HEK293 (cell line): ENCODE data around the gene RIMS4.

Experiments
- CTCF ChIA-PET: fragments of 350-600 bp; formaldehyde crosslinking; extraction: SDS; loops from one replicate; lab custom pipeline; 2021; ENCODE audit warnings: antibody characterized with exemption; lab: Yijun Ruan, JAX
- POLR2A ChIA-PET: fragments of 300-600 bp; formaldehyde crosslinking; extraction: SDS; loops from one replicate; lab custom pipeline; 2020; ENCODE audit warnings: antibody characterized with exemption, inconsistent platforms; lab: Yijun Ruan, JAX
- H3K27ac ChIP-seq: fragments of 200-500 bp; sonication (Bioruptor generic); 2 replicates; pipeline ENCODE4 v1.5.1; 2014; ENCODE audit warnings: low read depth, low read length, control low read depth, inconsistent platforms; ENCODE audit errors: extremely low read depth
- H3K36me3 ChIP-seq, 2 experiments: fragments of 200-500 bp in 1 of 2; sonication (Bioruptor generic) in 1 of 2; 1 replicate in 1 of 2; 2 replicates in 1 of 2; pipeline ENCODE4 v1.5.1; 2014 to 2017; ENCODE audit warnings: inconsistent platforms in 2 of 2, low read length in 2 of 2; ENCODE audit not compliant: control insufficient read depth in 2 of 2, insufficient read depth in 1 of 2
- H3K4me1 ChIP-seq: fragments of 200-500 bp; sonication (Bioruptor generic); 2 replicates; pipeline ENCODE4 v1.5.1; 2014; ENCODE audit warnings: mild to moderate bottlenecking, low read length, inconsistent platforms; ENCODE audit not compliant: control insufficient read depth, insufficient read depth
- H3K4me3 ChIP-seq: 2 replicates; pipeline ENCODE4 v1.5.1; 2011; ENCODE audit warnings: low read depth, mild to moderate bottlenecking, control low read depth, low read length, moderate library complexity
- H3K9me3 ChIP-seq: fragments of 200-500 bp; sonication (Bioruptor generic); 2 replicates; pipeline ENCODE4 v1.5.1; 2014; ENCODE audit warnings: low read depth, low read length, inconsistent platforms; ENCODE audit not compliant: control insufficient read depth, insufficient read depth
- FEZF1 ChIP-seq: fragments of 450-650 bp; formaldehyde crosslinking; IDR thresholded peaks from 2 replicates; pipeline ENCODE4 v1.5.1; 2016; ENCODE audit warnings: missing biosample characterization, missing genetic modification characterization
- GLIS2 ChIP-seq: fragments of 450-650 bp; formaldehyde crosslinking; IDR thresholded peaks from 2 replicates; pipeline ENCODE4 v1.5.1; 2016; ENCODE audit warnings: missing biosample characterization, missing genetic modification characterization
- HOXD13 ChIP-seq: sonication (generic); formaldehyde crosslinking; IDR thresholded peaks from 2 replicates; pipeline ENCODE4 v1.8.0; 2022; ENCODE audit warnings: missing genetic modification reagents, borderline replicate concordance
- OVOL3 ChIP-seq: fragments of 450-650 bp; formaldehyde crosslinking; IDR thresholded peaks from 2 replicates; pipeline ENCODE4 v1.5.1; 2016; ENCODE audit warnings: missing biosample characterization, missing genetic modification characterization
- SP2 ChIP-seq: fragments of 450-650 bp; formaldehyde crosslinking; IDR thresholded peaks from 2 replicates; pipeline ENCODE4 v1.5.1; 2016; ENCODE audit warnings: missing biosample characterization, missing genetic modification characterization
- SP3 ChIP-seq: fragments of 450-650 bp; formaldehyde crosslinking; IDR thresholded peaks from 2 replicates; pipeline ENCODE4 v1.5.1; 2016; ENCODE audit warnings: missing biosample characterization, missing genetic modification characterization
- ZBTB8A ChIP-seq: fragments of 450-650 bp; formaldehyde crosslinking; IDR thresholded peaks from 2 replicates; pipeline ENCODE4 v1.5.1; 2016; ENCODE audit warnings: missing biosample characterization, missing genetic modification characterization
- ZEB2 ChIP-seq: fragments of 450-650 bp; formaldehyde crosslinking; IDR thresholded peaks from 2 replicates; pipeline ENCODE4 v1.5.1; 2016; ENCODE audit warnings: missing biosample characterization, missing genetic modification characterization
- ZNF114 ChIP-seq: fragments of 450-650 bp; formaldehyde crosslinking; IDR thresholded peaks from 2 replicates; pipeline ENCODE4 v1.5.0; 2017; ENCODE audit warnings: missing biosample characterization, missing genetic modification characterization
- ZNF146 ChIP-seq: fragments of 450-650 bp; formaldehyde crosslinking; IDR thresholded peaks from 2 replicates; pipeline ENCODE4 v1.5.1; 2016; ENCODE audit warnings: missing biosample characterization, missing genetic modification characterization
- ZNF223 ChIP-seq: fragments of 450-650 bp; formaldehyde crosslinking; IDR thresholded peaks from 2 replicates; pipeline ENCODE4 v1.5.1; 2016; ENCODE audit warnings: missing biosample characterization, missing genetic modification characterization
- ZNF311 ChIP-seq: fragments of 450-650 bp; formaldehyde crosslinking; IDR thresholded peaks from 2 replicates; pipeline ENCODE4 v1.5.1; 2017; ENCODE audit warnings: missing biosample characterization, missing genetic modification characterization, borderline replicate concordance
- ZNF341 ChIP-seq: fragments of 450-650 bp; formaldehyde crosslinking; IDR thresholded peaks from 2 replicates; pipeline ENCODE4; 2016; ENCODE audit warnings: low read depth, missing biosample characterization, missing genetic modification characterization
- ZNF501 ChIP-seq: fragments of 450-650 bp; formaldehyde crosslinking; IDR thresholded peaks from 2 replicates; pipeline ENCODE4 v1.5.1; 2016; ENCODE audit warnings: missing biosample characterization, missing genetic modification characterization
- ZNF544 ChIP-seq: fragments of 450-650 bp; formaldehyde crosslinking; IDR thresholded peaks from 2 replicates; pipeline ENCODE4 v1.5.0; 2017; ENCODE audit warnings: missing biosample characterization, missing genetic modification characterization
- ZNF561 ChIP-seq: fragments of 450-650 bp; IDR thresholded peaks from 2 replicates; pipeline ENCODE4 v1.5.1; 2018; ENCODE audit warnings: missing biosample characterization, missing genetic modification characterization, borderline replicate concordance
- ZNF600 ChIP-seq: fragments of 450-650 bp; formaldehyde crosslinking; IDR thresholded peaks from 2 replicates; pipeline ENCODE4 v1.5.1; 2016; ENCODE audit warnings: missing biosample characterization, missing genetic modification characterization
- ZNF629 ChIP-seq: fragments of 450-650 bp; formaldehyde crosslinking; IDR thresholded peaks from 2 replicates; pipeline ENCODE4 v1.5.1; 2017; ENCODE audit warnings: missing biosample characterization, missing genetic modification characterization
- ZNF654 ChIP-seq: fragments of 450-650 bp; formaldehyde crosslinking; IDR thresholded peaks from 2 replicates; pipeline ENCODE4 v1.5.1; 2016; ENCODE audit warnings: low read depth, missing biosample characterization, missing genetic modification characterization
- ZNF660 ChIP-seq: fragments of 450-650 bp; IDR thresholded peaks from 2 replicates; pipeline ENCODE4 v1.5.1; 2018; ENCODE audit warnings: missing biosample characterization, mild to moderate bottlenecking, missing genetic modification characterization
- ZNF664 ChIP-seq: fragments of 450-650 bp; formaldehyde crosslinking; IDR thresholded peaks from 2 replicates; pipeline ENCODE4 v1.5.1; 2016; ENCODE audit warnings: missing biosample characterization, missing genetic modification characterization
- ZNF76 ChIP-seq: fragments of 450-650 bp; formaldehyde crosslinking; IDR thresholded peaks from 2 replicates; pipeline ENCODE4; 2016; ENCODE audit warnings: low read depth, missing biosample characterization, missing genetic modification characterization, borderline replicate concordance
- ZNF776 ChIP-seq: fragments of 450-650 bp; formaldehyde crosslinking; IDR thresholded peaks from 2 replicates; pipeline ENCODE4 v1.5.0; 2017; ENCODE audit warnings: missing biosample characterization, missing genetic modification characterization, borderline replicate concordance
- ZNF792 ChIP-seq: fragments of 450-650 bp; formaldehyde crosslinking; IDR thresholded peaks from 2 replicates; pipeline ENCODE4 v1.5.1; 2016; ENCODE audit warnings: missing biosample characterization, missing genetic modification characterization
- ZSCAN23 ChIP-seq: fragments of 450-650 bp; formaldehyde crosslinking; IDR thresholded peaks from 2 replicates; pipeline ENCODE4 v1.5.1; 2016; ENCODE audit warnings: missing biosample characterization, missing genetic modification characterization
- TF ChIP-seq, protein P1 (sequence below): fragments of 450-650 bp; formaldehyde crosslinking; IDR thresholded peaks from 2 replicates; pipeline ENCODE4 v1.5.1; 2016; ENCODE audit warnings: missing biosample characterization, missing genetic modification characterization
- TF ChIP-seq, protein P2 (sequence below): fragments of 450-650 bp; formaldehyde crosslinking; IDR thresholded peaks from 2 replicates; pipeline ENCODE4 v1.5.1; 2016; ENCODE audit warnings: missing biosample characterization, missing genetic modification characterization
- TF ChIP-seq, protein P3 (sequence below): fragments of 450-650 bp; formaldehyde crosslinking; IDR thresholded peaks from 2 replicates; pipeline ENCODE4 v1.5.1; 2017; ENCODE audit warnings: missing biosample characterization, missing genetic modification characterization

The RIMS4 gene

DNA sequence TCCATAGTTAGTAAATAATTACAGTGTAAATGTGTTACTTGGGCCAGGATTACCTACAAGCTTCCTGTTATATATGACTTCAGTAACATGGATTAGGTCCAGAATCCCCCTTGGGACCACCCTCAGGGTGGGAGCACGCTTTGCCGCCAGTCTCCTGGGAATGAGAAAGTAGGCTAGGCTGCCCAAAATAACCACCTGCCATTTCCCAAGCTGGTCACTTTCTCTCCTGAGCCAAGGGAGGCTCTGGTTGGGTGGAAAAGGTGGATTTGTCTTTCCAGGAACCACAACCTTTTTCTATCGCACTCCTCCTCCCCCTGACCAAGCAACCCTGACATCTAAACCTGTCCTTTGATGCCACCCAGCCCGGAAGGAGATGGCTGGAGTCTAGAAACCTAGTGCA lies 9.6 kb upstream of the RIMS4 start:
- ChIA-PET POLR2A (no interaction called here), CTCF (interaction anchor here (1.0 kb wide), 1 partner anchor 20 kb away, joined by 4 read pairs; no protein-coding TSS in a partner anchor)
- H3K9me3 ChIP-seq = no peaks in the 10 kb centered on the region
- no peak overlapping the region for H3K4me3 ChIP-seq
- no peaks in the 10 kb centered on the region for H3K36me3 ChIP-seq
- no peaks in the 10 kb centered on the region for H3K4me1 ChIP-seq
- TF ChIP-seq ZNF76 (no peak), FEZF1 (tag by site-specific recombination) (no peak), OVOL3 (tag by site-specific recombination) (no peak), ZEB2 (no peak), ZSCAN23 (tag by site-specific recombination) (no peak), ZBTB8A (no peak), ZNF792 (no peak), GLIS2 (tag by site-specific recombination) (no peak), ZNF146 (tag by site-specific recombination) (no peak), ZNF654 (tag by site-specific recombination) (no peak), ZNF776 (tag by site-specific recombination) (no peak), ZNF544 (tag by site-specific recombination) (no peak), SP3 (tag by site-specific recombination) (no peak), ZNF114 (tag by site-specific recombination) (no peak), ZNF629 (tag by site-specific recombination) (no peak), ZNF664 (no peak), ZNF600 (tag by site-specific recombination) (no peak)
- TF ChIP-seq, protein P1, sequence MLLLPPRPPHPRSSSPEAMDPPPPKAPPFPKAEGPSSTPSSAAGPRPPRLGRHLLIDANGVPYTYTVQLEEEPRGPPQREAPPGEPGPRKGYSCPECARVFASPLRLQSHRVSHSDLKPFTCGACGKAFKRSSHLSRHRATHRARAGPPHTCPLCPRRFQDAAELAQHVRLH (tag by site-specific recombination) = no peak
- TF ChIP-seq, protein P2, sequence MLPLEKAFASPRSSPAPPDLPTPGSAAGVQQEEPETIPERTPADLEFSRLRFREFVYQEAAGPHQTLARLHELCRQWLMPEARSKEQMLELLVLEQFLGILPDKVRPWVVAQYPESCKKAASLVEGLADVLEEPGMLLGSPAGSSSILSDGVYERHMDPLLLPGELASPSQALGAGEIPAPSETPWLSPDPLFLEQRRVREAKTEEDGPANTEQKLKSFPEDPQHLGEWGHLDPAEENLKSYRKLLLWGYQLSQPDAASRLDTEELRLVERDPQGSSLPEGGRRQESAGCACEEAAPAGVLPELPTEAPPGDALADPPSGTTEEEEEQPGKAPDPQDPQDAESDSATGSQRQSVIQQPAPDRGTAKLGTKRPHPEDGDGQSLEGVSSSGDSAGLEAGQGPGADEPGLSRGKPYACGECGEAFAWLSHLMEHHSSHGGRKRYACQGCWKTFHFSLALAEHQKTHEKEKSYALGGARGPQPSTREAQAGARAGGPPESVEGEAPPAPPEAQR (tag by site-specific recombination) = no peak
- TF ChIP-seq, protein P3, sequence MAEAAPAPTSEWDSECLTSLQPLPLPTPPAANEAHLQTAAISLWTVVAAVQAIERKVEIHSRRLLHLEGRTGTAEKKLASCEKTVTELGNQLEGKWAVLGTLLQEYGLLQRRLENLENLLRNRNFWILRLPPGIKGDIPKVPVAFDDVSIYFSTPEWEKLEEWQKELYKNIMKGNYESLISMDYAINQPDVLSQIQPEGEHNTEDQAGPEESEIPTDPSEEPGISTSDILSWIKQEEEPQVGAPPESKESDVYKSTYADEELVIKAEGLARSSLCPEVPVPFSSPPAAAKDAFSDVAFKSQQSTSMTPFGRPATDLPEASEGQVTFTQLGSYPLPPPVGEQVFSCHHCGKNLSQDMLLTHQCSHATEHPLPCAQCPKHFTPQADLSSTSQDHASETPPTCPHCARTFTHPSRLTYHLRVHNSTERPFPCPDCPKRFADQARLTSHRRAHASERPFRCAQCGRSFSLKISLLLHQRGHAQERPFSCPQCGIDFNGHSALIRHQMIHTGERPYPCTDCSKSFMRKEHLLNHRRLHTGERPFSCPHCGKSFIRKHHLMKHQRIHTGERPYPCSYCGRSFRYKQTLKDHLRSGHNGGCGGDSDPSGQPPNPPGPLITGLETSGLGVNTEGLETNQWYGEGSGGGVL (tag by site-specific recombination) = no peak
- TF ChIP-seq, all 188 proteins: peak for 0
- H3K27ac ChIP-seq = no peak overlapping the region

DNA sequence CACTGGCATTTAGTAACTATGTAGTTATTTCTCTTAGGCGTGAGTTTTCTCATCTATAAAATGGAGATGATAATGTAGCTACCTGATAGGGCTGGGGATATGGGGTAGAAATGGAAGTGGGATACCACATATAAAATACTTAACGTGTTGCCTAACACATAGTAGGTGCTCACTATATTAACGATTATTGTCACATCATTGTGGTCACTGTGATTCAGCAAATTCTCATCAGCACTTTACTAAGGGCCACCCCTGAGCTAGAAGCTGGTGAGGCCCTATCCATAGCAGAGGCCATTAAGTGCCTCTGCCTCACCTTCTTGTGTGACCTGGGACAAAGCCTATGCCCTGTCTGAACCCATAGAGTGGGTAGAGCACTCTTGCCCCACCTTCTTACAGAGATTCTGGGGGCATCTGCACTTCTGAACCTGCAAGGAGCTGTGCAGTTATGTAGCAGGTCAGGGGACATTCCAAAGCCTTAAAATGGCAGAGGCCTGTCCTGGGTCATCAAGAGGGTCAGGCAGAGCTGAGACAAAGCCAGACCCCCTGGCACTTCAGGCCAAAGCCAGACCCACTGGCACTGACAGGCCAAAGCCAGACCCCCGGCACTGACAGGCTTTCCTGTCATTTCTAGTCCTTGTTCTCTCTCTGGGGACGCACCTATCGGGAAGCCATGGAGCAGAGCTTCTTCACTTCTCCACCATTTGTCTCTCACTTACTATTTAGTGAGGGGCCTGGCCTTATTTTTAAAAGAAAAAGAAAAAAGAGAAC lies 7.0 kb upstream of the RIMS4 start:
- ChIA-PET POLR2A (no interaction called here), CTCF (interaction anchor here (1.6 to 1.8 kb wide), 2 partner anchors 16 to 70 kb away, joined by 3 to 6 read pairs; no protein-coding TSS in a partner anchor)
- H3K4me1 ChIP-seq = no peaks in the 10 kb centered on the region
- no peaks in the 10 kb centered on the region for H3K36me3 ChIP-seq
- H3K4me3 ChIP-seq = no peak overlapping the region
- TF ChIP-seq ZNF341 (tag by site-specific recombination) (no peak), HOXD13 (CRISPR knock-in tag) (no peak), ZNF561 (tag by site-specific recombination) (no peak), ZNF660 (tag by site-specific recombination) (no peak), ZNF223 (tag by site-specific recombination) (no peak), ZNF501 (tag by site-specific recombination) (no peak), SP2 (tag by site-specific recombination) (no peak), ZNF311 (tag by site-specific recombination) (no peak)
- TF ChIP-seq, protein P3 (tag by site-specific recombination) = no peak
- no peak overlapping the region for H3K27ac ChIP-seq
- H3K9me3 ChIP-seq = no peaks in the 10 kb centered on the region
